T-helper 1 cell treated with Interleukin-12 subunit alpha and Interleukin-12 subunit beta and Interleukin-4 antibody, amounts not matched to agents 30 μg/mL and 1 μg/mL, for 36 hours (primary cell): ENCODE results near the gene SPTBN4.
"Not testable (repeated sequence)": the region's sequence is repeated elsewhere in the genome, so short reads cannot be mapped to it uniquely, and the experiment has no call there.

Source experiments
- H3K27ac Mint-ChIP-seq: one replicate; pipeline ENCODE4 v1.8.0; 2021; ENCODE audit warnings: mild to moderate bottlenecking, mixed read lengths
- H3K27me3 Mint-ChIP-seq: one replicate; pipeline ENCODE4 v1.8.0; 2021; ENCODE audit warnings: low read depth, mixed read lengths
- H3K36me3 Mint-ChIP-seq: one replicate; pipeline ENCODE4 v1.8.0; 2021; ENCODE audit warnings: low read depth, mixed read lengths
- H3K4me1 Mint-ChIP-seq: one replicate; pipeline ENCODE4 v1.8.0; 2021; ENCODE audit warnings: low read depth, mixed read lengths
- H3K4me3 Mint-ChIP-seq: one replicate; pipeline ENCODE4 v1.8.0; 2021; ENCODE audit warnings: mild to moderate bottlenecking, moderate library complexity, mixed read lengths
- H3K9me3 Mint-ChIP-seq: one replicate; pipeline ENCODE4 v1.8.0; 2021; ENCODE audit warnings: mixed read lengths

Gene SPTBN4

DNA sequence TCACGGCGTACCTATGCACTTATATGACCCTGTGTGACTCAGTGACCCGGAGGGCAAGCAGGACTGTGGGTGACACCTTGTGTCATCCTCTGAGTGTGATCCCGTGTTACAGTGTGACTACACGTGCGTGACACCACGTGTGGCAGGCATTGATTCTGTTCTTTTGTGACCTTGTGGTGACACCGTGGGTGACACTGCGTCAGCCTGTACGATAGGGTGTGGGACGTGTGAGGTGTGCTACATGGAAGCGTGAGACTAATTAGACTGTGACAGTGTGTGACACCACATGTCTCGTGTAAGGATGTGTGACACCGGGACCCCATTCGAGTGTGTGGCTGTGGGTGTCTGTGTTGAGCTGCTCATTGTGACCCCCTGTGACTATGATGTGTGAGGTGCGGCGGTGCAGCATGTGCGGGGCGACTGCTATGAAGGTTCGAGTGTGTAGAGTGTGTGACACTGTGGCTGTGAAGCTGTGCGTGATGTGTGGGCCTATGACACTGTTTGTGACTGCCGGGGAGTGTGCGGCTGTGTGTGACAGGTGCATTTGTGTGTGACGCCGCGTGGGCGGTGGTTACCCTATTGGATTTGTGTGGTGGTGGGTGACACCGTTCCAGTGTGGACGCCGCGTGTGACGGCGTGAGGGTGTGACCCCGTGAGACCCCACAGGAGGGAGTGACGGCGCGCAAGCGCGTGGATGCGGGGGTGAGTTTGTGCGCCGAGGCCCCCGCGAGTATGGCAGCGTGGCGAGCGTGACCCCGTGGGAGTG lies 399 bp upstream of the SPTBN4 start:
- no peaks in the 10 kb centered on the region for H3K9me3 Mint-ChIP-seq
- peak overlapping the region; percentile 80 for H3K4me3 Mint-ChIP-seq
- H3K36me3 Mint-ChIP-seq: peaks cover 6% of the 10 kb centered on the region
- H3K27ac Mint-ChIP-seq: peak overlapping the region; percentile 61
- H3K4me1 Mint-ChIP-seq: peaks cover 20% of the 10 kb centered on the region
- peaks cover 29% of the 10 kb centered on the region for H3K27me3 Mint-ChIP-seq

- H3K27me3 Mint-ChIP-seq: peaks cover 29% of the 10 kb centered on the region
- no peak overlapping the region for H3K27ac Mint-ChIP-seq
- no peak overlapping the region for H3K4me3 Mint-ChIP-seq
- H3K9me3 Mint-ChIP-seq: no peaks in the 10 kb centered on the region
- peaks cover 16% of the 10 kb centered on the region for H3K4me1 Mint-ChIP-seq
- peaks cover 6% of the 10 kb centered on the region for H3K36me3 Mint-ChIP-seq
Measured at GRCh38 chr19:40469011-40469410, 2.2 kb downstream of the SPTBN4 start.

DNA sequence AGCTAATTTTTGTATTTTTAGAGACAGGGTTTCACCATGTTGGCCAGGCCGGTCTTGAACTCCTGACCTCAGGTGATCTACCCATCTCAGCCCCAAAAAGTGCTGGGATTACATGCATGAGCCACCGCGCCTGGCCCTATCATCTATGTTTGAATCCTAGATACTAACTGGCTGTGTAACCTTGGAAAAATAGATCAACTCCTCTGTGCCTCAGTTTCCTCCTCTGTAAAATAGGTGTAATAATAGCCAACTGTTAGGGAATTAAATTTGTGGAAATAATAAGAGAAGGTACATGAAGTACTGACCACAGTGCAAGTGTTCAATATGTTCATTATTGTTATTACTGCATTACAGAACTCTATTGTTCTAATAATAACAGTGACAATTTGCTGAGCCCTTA lies 4.3 kb downstream of the SPTBN4 start:
- no peaks in the 10 kb centered on the region for H3K9me3 Mint-ChIP-seq
- peaks cover 6% of the 10 kb centered on the region for H3K36me3 Mint-ChIP-seq
- H3K27me3 Mint-ChIP-seq: peaks cover 25% of the 10 kb centered on the region
- H3K4me3 Mint-ChIP-seq: no peak overlapping the region
- H3K27ac Mint-ChIP-seq: no peak overlapping the region
- peaks cover 6% of the 10 kb centered on the region for H3K4me1 Mint-ChIP-seq

- Mint-ChIP-seq H3K4me3 (no peak overlapping the region), H3K27ac (no peak overlapping the region), H3K4me1 (no peaks in the 10 kb centered on the region), H3K9me3 (no peaks in the 10 kb centered on the region), H3K36me3 (no peaks in the 10 kb centered on the region), H3K27me3 (peaks cover 20% of the 10 kb centered on the region)
Measured at GRCh38 chr19:40472516-40472915, 5.7 kb downstream of the SPTBN4 start.

DNA sequence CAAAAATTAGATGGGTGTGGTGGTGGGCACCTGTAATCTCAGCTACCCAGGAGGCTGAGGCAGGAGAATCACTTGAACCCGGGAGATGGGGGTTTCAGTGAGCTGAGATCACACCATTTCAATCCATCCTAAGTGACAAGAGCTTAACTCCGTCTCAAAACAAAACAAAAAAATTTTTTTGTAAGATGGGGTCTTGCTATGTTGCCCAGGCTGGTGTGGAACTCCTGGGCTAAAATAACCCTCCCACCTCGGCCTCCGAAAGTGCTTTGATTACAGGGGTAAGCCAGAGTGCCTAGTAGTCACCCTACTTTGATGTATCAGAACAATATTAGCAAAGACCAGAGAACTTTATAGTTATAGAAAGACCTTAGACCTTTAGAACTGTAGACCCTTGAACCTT lies 7.9 kb downstream of the SPTBN4 start:
- no peak overlapping the region for H3K4me3 Mint-ChIP-seq

GRCh38 chr19:40475878-40476644 lies 9.3 kb downstream of the SPTBN4 start:
- not testable (repeated sequence) for H3K4me3 Mint-ChIP-seq, H3K36me3 Mint-ChIP-seq, H3K27me3 Mint-ChIP-seq, H3K9me3 Mint-ChIP-seq, H3K27ac Mint-ChIP-seq, H3K4me1 Mint-ChIP-seq

More for the DNA sequence above, 7.9 kb downstream of the SPTBN4 start:
- Mint-ChIP-seq H3K27me3 (peaks cover 4% of the 10 kb centered on the region), H3K27ac (no peak overlapping the region), H3K9me3 (no peaks in the 10 kb centered on the region), H3K36me3 (no peaks in the 10 kb centered on the region), H3K4me1 (no peaks in the 10 kb centered on the region)

DNA sequence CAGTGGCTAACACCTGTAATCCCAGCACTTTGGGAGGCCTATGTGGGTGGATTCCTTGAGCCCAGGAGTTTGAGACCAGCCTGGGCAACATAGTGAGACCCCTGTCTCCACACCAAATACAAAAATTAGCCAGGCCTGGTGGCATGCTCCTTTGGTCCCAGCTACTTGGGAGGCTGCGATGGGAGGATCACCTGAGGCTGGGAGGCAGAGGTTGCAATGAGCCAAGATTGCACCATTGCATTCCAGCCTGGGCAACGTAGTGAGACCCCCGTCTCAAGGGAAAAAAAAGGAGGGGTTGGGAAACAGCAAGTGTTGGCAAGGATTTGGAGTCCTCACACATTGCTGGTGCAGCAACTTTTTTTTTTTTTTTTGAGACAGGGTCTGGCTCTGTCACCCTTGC lies 19.2 kb downstream of the SPTBN4 start:
- Mint-ChIP-seq H3K9me3 (no peaks in the 10 kb centered on the region), H3K27ac (no peak overlapping the region), H3K4me1 (peaks cover 3% of the 10 kb centered on the region), H3K4me3 (no peak overlapping the region), H3K27me3 (peaks cover 16% of the 10 kb centered on the region), H3K36me3 (no peaks in the 10 kb centered on the region)

DNA sequence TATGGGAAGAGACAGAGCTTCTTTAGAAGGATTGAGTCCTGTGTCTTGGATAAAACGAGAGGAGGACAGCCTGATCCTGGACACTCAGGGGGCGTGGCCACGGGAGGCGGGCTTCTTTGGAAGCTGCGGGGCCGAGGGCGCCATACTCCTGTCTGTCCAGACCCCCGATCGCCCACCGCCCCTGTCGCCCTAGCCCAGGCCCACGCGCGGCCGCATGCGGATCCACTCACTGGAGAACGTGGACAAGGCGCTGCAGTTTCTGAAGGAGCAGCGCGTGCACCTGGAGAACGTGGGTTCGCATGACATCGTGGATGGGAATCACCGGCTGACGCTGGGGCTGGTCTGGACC lies 23.1 kb downstream of the SPTBN4 start:
- Mint-ChIP-seq H3K4me1 (peaks cover 3% of the 10 kb centered on the region), H3K27me3 (peaks cover 22% of the 10 kb centered on the region), H3K36me3 (no peaks in the 10 kb centered on the region), H3K9me3 (no peaks in the 10 kb centered on the region), H3K27ac (no peak overlapping the region), H3K4me3 (no peak overlapping the region)

- H3K27me3 Mint-ChIP-seq: peaks cover 22% of the 10 kb centered on the region
Measured at GRCh38 chr19:40492274-40492673, 25.5 kb downstream of the SPTBN4 start.

GRCh38 chr19:40493778-40494177 lies 27.0 kb downstream of the SPTBN4 start:
- H3K36me3 Mint-ChIP-seq: no peaks in the 10 kb centered on the region
- H3K9me3 Mint-ChIP-seq: no peaks in the 10 kb centered on the region
- H3K4me1 Mint-ChIP-seq: no peaks in the 10 kb centered on the region
- no peak overlapping the region for H3K4me3 Mint-ChIP-seq
- peaks cover 17% of the 10 kb centered on the region for H3K27me3 Mint-ChIP-seq
- no peak overlapping the region for H3K27ac Mint-ChIP-seq

More at GRCh38 chr19:40492274-40492673, 25.5 kb downstream of the SPTBN4 start:
- Mint-ChIP-seq H3K4me1 (peaks cover 3% of the 10 kb centered on the region), H3K27ac (no peak overlapping the region), H3K9me3 (no peaks in the 10 kb centered on the region), H3K4me3 (no peak overlapping the region), H3K36me3 (no peaks in the 10 kb centered on the region)

GRCh38 chr19:40494191-40494838 lies 27.5 kb downstream of the SPTBN4 start:
- Mint-ChIP-seq H3K9me3 (no peaks in the 10 kb centered on the region), H3K27me3 (peaks cover 17% of the 10 kb centered on the region), H3K36me3 (no peaks in the 10 kb centered on the region), H3K27ac (no peak overlapping the region), H3K4me1 (no peaks in the 10 kb centered on the region), H3K4me3 (no peak overlapping the region)

GRCh38 chr19:40497214-40497613 lies 30.4 kb downstream of the SPTBN4 start:
- H3K27ac Mint-ChIP-seq: no peak overlapping the region
- H3K4me1 Mint-ChIP-seq: no peaks in the 10 kb centered on the region
- no peaks in the 10 kb centered on the region for H3K36me3 Mint-ChIP-seq
- H3K9me3 Mint-ChIP-seq: no peaks in the 10 kb centered on the region
- peaks cover 12% of the 10 kb centered on the region for H3K27me3 Mint-ChIP-seq
- no peak overlapping the region for H3K4me3 Mint-ChIP-seq

GRCh38 chr19:40499320-40499719 lies 32.5 kb downstream of the SPTBN4 start:
- Mint-ChIP-seq H3K27me3 (peaks cover 5% of the 10 kb centered on the region), H3K4me1 (no peaks in the 10 kb centered on the region), H3K27ac (no peak overlapping the region), H3K36me3 (no peaks in the 10 kb centered on the region), H3K9me3 (no peaks in the 10 kb centered on the region), H3K4me3 (no peak overlapping the region)

DNA sequence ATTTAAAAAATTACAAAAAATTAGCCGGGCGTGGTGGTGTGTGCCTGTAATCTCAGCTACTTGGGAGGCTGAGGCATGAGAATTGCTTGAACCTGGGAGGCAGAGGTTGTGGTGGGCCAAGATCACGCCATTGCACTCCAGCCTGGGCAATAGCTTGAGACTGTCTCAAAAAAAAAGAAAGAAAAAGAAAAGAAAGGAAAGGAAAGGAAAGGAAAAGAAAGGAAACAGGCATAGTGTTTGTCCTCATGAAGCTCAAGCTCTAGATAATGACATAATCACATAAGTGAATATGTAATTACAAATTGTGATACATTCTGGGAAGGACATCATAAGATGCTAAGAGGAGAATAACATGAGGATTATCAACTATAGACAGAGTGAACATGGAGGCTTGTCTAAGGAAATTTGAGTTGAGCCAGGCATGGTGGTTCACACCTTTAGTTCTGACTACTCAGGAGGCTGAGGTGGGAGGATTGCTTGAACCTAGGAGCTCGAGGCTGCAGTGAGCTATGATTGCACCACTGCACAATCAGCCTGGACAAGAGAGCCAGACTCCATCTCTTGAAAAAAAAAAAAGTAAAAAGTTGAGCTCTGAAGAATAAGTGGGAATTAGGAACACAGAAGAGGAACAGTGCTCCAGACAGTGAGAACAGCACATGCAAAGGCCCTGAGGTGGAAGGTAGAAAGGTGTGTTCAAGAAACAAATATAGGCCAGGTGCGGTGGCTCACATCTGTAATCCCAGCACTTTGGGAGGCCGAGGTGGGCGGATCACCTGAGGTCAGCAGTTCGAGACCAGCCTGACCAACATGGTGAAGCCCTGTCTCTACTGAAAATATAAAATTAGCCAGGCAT lies 34.1 kb downstream of the SPTBN4 start:
- not testable (repeated sequence) for H3K9me3 Mint-ChIP-seq, H3K27ac Mint-ChIP-seq, H3K4me1 Mint-ChIP-seq

More for the DNA sequence above, 34.1 kb downstream of the SPTBN4 start:
- peaks cover 12% of the 10 kb centered on the region for H3K27me3 Mint-ChIP-seq
- H3K4me3 Mint-ChIP-seq, H3K36me3 Mint-ChIP-seq: not testable (repeated sequence)
